Esophagus muscularis mucosa (tissue), 4 donors: ENCODE results near the gene SCRG1. TPM values are rescaled to one million over a fixed set of nuclear protein-coding genes. Genes with fewer than 3 reads are reported as not detected.

Experiments
- DNase-seq: peaks from one replicate; pipeline ENCODE4 v3.0.0-alpha.2; 2017; ENCODE audit errors: extremely low spot score
- H3K27ac ChIP-seq, 4 donors: fragments of 200-600 bp; sonication (generic); replicated peaks in 1 of 4; 1 replicate in 3 of 4; 2 replicates in 1 of 4; pipeline ENCODE4 v1.5.1; 2016 to 2019; ENCODE audit warnings: mild to moderate bottlenecking in 1 of 4
- H3K27me3 ChIP-seq, 4 donors: fragments of 200-600 bp; sonication (generic); one replicate each; pipeline versions ENCODE4 v1.5.1 to v1.6.0; 2016 to 2019
- H3K36me3 ChIP-seq, 4 donors: fragments of 200-600 bp; sonication (generic); one replicate each; pipeline ENCODE4 v1.5.1; 2016 to 2019
- H3K4me1 ChIP-seq, 4 donors: fragments of 200-600 bp; sonication (generic); one replicate each; pipeline ENCODE4 v1.5.1; 2016 to 2019
- H3K4me3 ChIP-seq, 4 donors: fragments of 200-600 bp; sonication (generic); 1 replicate in 2 of 4; 2 replicates in 2 of 4; pipeline ENCODE4 v1.5.1; 2016 to 2019; ENCODE audit warnings: mild to moderate bottlenecking in 4 of 4, moderate library complexity in 1 of 4
- H3K9me3 ChIP-seq, 4 donors: fragments of 200-600 bp; sonication (generic); 1 replicate in 3 of 4; 2 replicates in 1 of 4; pipeline ENCODE4 v1.5.1; 2016 to 2019
- CTCF ChIP-seq, 3 experiments: fragments of 200-600 bp in 2 of 3; fragments of 450-650 bp in 1 of 3; sonication (generic) in 2 of 3; IDR thresholded peaks; one replicate each; pipeline ENCODE4 v1.5.1; 2017 to 2019; ENCODE audit warnings: antibody characterized with exemption in 3 of 3, mild to moderate bottlenecking in 2 of 3, moderate library complexity in 1 of 3
- EP300 ChIP-seq: sonication (generic); formaldehyde crosslinking; IDR thresholded peaks from one replicate; pipeline ENCODE4 v1.6.1; 2017; ENCODE audit warnings: antibody characterized with exemption
- POLR2A ChIP-seq: fragments of 450-650 bp; IDR thresholded peaks from one replicate; pipeline ENCODE4 v1.6.1; 2017; ENCODE audit warnings: antibody characterized with exemption, moderate library complexity, mild to moderate bottlenecking, low read depth
- POLR2AphosphoS5 ChIP-seq, 2 donors: sonication (generic); formaldehyde crosslinking; IDR thresholded peaks; one replicate each; pipeline ENCODE4 v1.6.1; 2017; ENCODE audit warnings: antibody characterized with exemption in 2 of 2
- WGBS: methylation state at CpG from one replicate; pipeline ENCODE4 v1.1.5; 2018; 5-methylcytosine and 5-hydroxymethylcytosine counted together
- intact Hi-C: fragments of 100-400 bp; cut with DNase I; formaldehyde crosslinking; loops from one replicate; pipeline ENCODE4 v1.15.1; 2023
- total RNA-seq, 4 donors: library from RNA; depleted of rRNA; stranded (reverse); fragments of >200 nt; gene quantifications; one replicate each; pipeline versions ENCODE4 v1.1.0 to v1.2.1, GENCODE V29; 2016

Gene SCRG1
- total RNA-seq, 4 donors from 2014 or later, result 2.3 to 3.0 (median 2.7) TPM

DNA sequence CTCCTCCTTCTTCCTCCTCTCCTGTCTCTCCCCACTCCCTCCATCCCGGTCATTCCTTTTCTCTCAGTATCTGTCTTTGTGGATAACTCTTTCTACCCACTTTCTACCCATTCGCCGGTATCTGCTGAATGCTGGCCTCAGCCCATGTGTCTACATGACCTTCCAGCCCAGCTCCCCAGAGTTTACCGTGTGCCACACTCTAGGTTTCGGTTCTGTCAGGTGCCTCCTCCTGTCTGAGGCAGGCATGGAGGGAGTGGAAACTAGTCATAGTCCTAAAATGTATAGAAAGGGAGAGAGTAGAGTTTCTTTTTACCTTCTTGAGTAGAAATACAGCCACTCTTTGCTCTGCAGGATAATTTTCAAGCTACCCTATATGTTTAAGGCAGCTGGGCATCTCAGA lies 33.5 kb upstream of the SCRG1 start:
- no peaks in the 10 kb centered on the region for H3K9me3 ChIP-seq
- H3K27me3 ChIP-seq, result no peaks in the 10 kb centered on the region
- 95% methylated on average over 5 of the region's 5 CpGs for WGBS
- TF ChIP-seq EP300 (no peak), CTCF (IDR thresholded peaks at IDR 0.05) (no peak), POLR2A (no peak), POLR2AphosphoS5 (IDR thresholded peaks at IDR 0.05) (no peak)
- no peak overlapping the region for H3K4me3 ChIP-seq
- DNase-seq, result no peak
- H3K27ac ChIP-seq, result no peak overlapping the region
- peaks cover 0 to 25% (median 18%) of the 10 kb centered on the region in 4 donors for H3K4me1 ChIP-seq
- intact Hi-C loops, result no loop called here
- H3K36me3 ChIP-seq, result no peaks in the 10 kb centered on the region

GRCh38 chr4:173426064-173426463 lies 27.1 kb upstream of the SCRG1 start:
- Histone ChIP-seq H3K4me1 (peaks cover 6 to 32% (median 18%) of the 10 kb centered on the region in 4 donors), H3K36me3 (no peaks in the 10 kb centered on the region), H3K9me3 (no peaks in the 10 kb centered on the region), H3K27ac (peak overlapping the region in 3 of 4 donors; percentile 57 to 70 (median 59)), H3K4me3 (no peak overlapping the region), H3K27me3 (no peaks in the 10 kb centered on the region)
- no peak for TF ChIP-seq CTCF (IDR thresholded peaks at IDR 0.05)
- no peak for TF ChIP-seq POLR2AphosphoS5 (IDR thresholded peaks at IDR 0.05)
- no peak for TF ChIP-seq EP300
- TF ChIP-seq POLR2A, result no peak
- 90% methylated on average over 2 of the region's 2 CpGs for whole genome bisulfite sequencing
- no peak for DNase-seq
- intact Hi-C loops, result no loop called here

GRCh38 chr4:173424899-173425805 lies 26.2 kb upstream of the SCRG1 start:
- TF ChIP-seq EP300, result no peak
- TF ChIP-seq POLR2AphosphoS5 (IDR thresholded peaks at IDR 0.05), result peak in 1 of 2 donors; percentile 38
- no peak for TF ChIP-seq CTCF (IDR thresholded peaks at IDR 0.05)
- TF ChIP-seq POLR2A, result no peak
- WGBS, result 53% methylated on average over 2 of the region's 2 CpGs
- Histone ChIP-seq H3K4me1 (peaks cover 6 to 36% (median 24%) of the 10 kb centered on the region in 4 donors), H3K4me3 (no peak overlapping the region), H3K36me3 (no peaks in the 10 kb centered on the region), H3K27me3 (no peaks in the 10 kb centered on the region), H3K27ac (peak overlapping the region; percentile 44 to 70 (median 58)), H3K9me3 (no peaks in the 10 kb centered on the region)
- intact Hi-C loops, result no loop called here
- no peak for DNase-seq

DNA sequence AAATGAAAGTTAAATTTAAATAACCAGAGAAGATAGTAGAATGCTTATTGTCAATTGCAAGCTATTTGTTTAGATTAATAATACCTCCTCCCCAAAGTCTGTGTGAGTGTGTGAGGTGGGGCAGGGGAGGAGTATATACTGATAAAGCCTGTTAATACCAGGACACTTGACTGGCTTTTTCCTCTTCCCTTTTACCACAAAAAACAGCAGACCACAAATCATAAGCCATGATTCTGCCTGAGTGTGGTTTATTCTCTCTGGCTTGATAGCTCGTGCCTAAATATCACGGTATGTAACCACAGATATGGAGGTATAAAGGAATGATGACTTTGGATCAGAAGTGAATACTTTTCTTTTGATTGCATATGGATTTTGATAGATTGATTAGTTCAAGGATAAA lies 21.9 kb upstream of the SCRG1 start:
- no peak for TF ChIP-seq POLR2AphosphoS5 (IDR thresholded peaks at IDR 0.05)
- TF ChIP-seq CTCF (IDR thresholded peaks at IDR 0.05), result no peak
- no peak for TF ChIP-seq POLR2A
- TF ChIP-seq EP300, result no peak
- WGBS, result 82% methylated on average over 2 of the region's 2 CpGs
- Histone ChIP-seq H3K4me3 (no peak overlapping the region), H3K27me3 (no peaks in the 10 kb centered on the region), H3K4me1 (peaks cover 6 to 30% (median 21%) of the 10 kb centered on the region in 4 donors), H3K36me3 (peaks cover 0 to 15% (median 3%) of the 10 kb centered on the region in 4 donors), H3K27ac (no peak overlapping the region), H3K9me3 (no peaks in the 10 kb centered on the region)
- DNase-seq, result no peak
- intact Hi-C loops, result loop anchor here (2.0 kb wide), 1 partner anchor 74 kb away; no protein-coding TSS in a partner anchor
